Measurements from ENCODE around the gene SLC19A1. TPM values are rescaled to one million over a fixed set of nuclear protein-coding genes. Genes with fewer than 3 reads are reported as not detected.

Gene SLC19A1
- total RNA-seq, 4 donors from 2014 or later, result 3.6 to 7.3 (median 5.0) TPM

DNA sequence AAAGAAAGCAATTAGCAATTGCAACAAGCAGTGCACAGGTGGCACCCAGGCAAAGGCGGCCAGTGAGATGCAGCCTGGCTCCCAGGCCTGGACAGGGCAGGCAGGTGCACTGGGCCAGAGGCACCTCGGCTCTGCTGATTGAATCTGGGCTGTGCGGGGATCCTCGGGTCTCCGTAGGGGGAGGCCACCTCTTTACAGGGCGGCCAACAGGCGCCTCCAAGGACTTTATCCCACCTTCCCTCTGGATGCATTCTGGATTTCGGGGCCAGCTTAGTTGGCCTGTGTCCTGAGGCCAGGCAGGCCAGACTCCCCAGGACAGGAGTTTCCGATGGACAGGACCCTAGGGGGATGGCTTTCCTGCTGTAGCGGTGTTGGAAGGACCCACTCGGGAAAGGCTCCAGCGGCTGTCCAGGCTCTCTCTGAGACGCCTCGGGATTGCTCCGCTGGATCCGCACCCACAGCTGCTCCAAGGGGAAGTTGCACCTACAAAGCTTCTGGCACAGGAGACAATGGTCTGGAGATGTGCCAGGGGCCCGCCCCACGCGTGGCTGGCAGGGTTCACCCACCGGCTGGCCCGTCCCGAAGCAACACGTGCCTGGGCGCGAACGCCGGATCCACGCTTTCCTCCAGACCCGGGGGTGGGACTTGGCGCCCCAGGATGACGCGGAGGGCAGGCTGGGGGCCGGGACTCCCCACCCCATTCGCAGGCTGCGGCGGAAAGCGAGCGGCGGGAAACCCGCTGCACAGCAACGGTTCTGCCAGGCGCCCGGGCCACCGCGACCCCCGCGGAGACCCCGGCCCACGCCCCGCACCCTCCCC is 810 bp downstream of the SLC19A1 start:
- peak overlapping the region; percentile 48 for H3K4me3 ChIP-seq (ENCODE audit: low read depth, poor library complexity, severe bottlenecking)
- DNase-seq (ENCODE audit: low spot score in 2 of 2), result peak; percentile 75 to 95
- intact Hi-C loops (cut with DNase I; ENCODE audit: low total_unique reads), result no loop called here
- no peak for TF ChIP-seq POLR2A (IDR thresholded peaks at IDR 0.05)
- TF ChIP-seq, protein P1, sequence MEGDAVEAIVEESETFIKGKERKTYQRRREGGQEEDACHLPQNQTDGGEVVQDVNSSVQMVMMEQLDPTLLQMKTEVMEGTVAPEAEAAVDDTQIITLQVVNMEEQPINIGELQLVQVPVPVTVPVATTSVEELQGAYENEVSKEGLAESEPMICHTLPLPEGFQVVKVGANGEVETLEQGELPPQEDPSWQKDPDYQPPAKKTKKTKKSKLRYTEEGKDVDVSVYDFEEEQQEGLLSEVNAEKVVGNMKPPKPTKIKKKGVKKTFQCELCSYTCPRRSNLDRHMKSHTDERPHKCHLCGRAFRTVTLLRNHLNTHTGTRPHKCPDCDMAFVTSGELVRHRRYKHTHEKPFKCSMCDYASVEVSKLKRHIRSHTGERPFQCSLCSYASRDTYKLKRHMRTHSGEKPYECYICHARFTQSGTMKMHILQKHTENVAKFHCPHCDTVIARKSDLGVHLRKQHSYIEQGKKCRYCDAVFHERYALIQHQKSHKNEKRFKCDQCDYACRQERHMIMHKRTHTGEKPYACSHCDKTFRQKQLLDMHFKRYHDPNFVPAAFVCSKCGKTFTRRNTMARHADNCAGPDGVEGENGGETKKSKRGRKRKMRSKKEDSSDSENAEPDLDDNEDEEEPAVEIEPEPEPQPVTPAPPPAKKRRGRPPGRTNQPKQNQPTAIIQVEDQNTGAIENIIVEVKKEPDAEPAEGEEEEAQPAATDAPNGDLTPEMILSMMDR (IDR thresholded peaks at IDR 0.05), result no peak
- 14 to 21% methylated on average over 28 to 36 of the region's 50 CpGs for WGBS, 2 donors

DNA sequence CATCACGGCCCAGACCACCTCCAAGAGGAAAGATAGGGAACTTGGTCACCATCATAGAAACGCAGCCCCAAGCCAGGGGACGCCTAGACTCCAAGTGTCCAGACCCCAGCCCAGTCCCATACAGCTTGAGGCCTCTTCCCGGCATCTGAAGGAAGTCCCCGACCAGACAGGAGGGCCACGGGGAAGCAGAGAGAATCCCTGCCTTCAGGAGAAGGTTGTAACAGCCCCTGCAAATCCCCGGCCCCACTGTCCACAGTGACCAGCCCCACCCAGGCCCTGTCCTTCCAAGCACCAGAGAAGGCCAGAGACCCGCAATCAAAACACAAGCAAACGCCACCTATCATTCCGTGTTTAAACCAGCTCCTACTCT is 1.7 kb downstream of the SLC19A1 start:
- TF ChIP-seq POLR2A (IDR thresholded peaks at IDR 0.05), result no peak
- TF ChIP-seq, protein P1 (IDR thresholded peaks at IDR 0.05), result no peak
- intact Hi-C loops (cut with DNase I; ENCODE audit: low total_unique reads), result no loop called here
- no peak for DNase-seq (ENCODE audit: low spot score in 2 of 2)
- WGBS, 2 donors, result 89 to 91% methylated on average over 10 of the region's 10 CpGs
- H3K4me3 ChIP-seq (ENCODE audit: low read depth, poor library complexity, severe bottlenecking), result no peak overlapping the region

DNA sequence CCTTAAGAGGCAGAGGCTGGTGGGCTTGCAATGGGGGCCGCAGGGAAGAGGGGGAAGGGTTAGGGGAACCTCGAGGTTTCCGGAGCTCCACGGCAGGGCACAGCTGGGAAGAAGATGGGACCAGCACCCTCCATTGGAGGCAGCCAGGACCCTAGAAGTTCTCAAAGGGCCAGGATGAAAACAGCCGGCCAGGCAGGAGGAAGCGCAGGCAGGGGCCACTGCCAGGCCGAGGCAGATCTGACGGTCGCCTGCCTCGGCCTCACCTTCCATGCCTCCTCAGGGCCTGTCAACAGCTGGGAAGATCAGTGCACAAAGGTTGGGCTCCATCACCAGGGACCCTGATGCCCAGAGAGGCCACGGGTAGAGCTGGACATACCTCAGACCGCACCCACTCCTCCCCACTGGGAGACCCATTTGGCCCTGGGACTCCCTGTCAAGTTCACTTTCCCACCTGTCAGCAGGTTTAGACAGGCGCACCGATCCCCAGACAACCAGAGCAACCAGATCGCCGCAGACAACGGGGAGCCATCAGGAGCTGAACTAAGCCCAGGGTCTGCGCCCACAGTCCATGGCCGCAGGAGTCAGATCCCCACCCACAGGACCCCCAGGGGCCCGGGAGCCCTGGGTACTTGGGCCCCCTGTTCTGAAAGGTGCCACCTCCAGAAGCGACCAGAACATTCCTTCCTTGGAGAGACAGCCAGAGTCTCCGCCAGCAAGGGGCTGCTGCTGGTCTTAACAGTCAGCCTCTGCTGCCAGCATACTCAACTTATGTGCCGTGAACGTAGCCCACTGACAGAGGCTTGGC is 2.2 kb downstream of the SLC19A1 start:
- 93 to 95% methylated on average over 23 to 24 of the region's 24 CpGs for WGBS, 2 donors
- H3K4me3 ChIP-seq (ENCODE audit: low read depth, poor library complexity, severe bottlenecking), result no peak overlapping the region
- DNase-seq (ENCODE audit: low spot score in 2 of 2), result peak in 1 of 2 donors; percentile 84
- TF ChIP-seq, protein P1 (IDR thresholded peaks at IDR 0.05), result no peak
- TF ChIP-seq POLR2A (IDR thresholded peaks at IDR 0.05), result no peak
- intact Hi-C loops (cut with DNase I; ENCODE audit: low total_unique reads), result no loop called here

DNA sequence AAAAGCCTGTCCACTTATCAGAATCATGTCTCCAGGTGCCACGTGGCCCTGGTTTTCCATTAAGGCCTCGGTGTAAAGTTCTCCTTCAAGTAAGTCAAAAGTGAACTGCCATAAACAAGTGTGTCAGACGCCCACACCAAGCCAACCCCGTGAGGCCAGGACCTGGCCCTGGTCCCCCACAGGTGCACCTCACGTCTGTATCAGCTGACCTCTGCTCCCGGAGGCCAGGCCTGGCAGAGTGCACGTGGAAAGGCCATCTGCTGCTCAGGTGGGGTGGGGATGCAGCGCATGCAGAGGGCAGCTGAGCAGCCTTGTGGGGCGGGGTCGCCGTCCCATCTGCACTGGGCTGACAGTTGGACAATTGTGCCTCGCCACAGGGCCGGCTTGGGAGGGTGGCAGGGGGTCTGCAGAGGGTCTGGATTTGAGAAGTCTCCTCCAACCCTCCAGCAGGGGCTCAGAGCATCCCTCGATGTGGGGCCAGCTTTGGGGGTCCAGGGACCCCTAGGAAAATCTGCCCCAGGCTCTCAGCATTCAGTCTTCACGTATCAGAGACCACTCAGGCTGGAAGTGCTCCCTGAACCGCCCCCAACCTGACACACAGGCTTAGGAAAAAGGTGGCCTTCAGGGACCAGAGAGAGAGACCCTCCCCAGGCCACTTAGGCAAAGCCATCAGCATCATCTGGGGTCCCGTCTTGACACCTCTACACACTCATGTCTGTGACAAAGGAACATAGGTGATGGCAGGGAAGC is 3.0 kb downstream of the SLC19A1 start:
- no peak overlapping the region for H3K4me3 ChIP-seq (ENCODE audit: low read depth, poor library complexity, severe bottlenecking)
- 82 to 87% methylated on average over 9 to 10 of the region's 17 CpGs for WGBS, 2 donors
- DNase-seq (ENCODE audit: low spot score in 2 of 2), result peak in 1 of 2 donors; percentile 83
- intact Hi-C loops (cut with DNase I; ENCODE audit: low total_unique reads), result no loop called here
- TF ChIP-seq, protein P1 (IDR thresholded peaks at IDR 0.05), result no peak
- TF ChIP-seq POLR2A (IDR thresholded peaks at IDR 0.05), result no peak

DNA sequence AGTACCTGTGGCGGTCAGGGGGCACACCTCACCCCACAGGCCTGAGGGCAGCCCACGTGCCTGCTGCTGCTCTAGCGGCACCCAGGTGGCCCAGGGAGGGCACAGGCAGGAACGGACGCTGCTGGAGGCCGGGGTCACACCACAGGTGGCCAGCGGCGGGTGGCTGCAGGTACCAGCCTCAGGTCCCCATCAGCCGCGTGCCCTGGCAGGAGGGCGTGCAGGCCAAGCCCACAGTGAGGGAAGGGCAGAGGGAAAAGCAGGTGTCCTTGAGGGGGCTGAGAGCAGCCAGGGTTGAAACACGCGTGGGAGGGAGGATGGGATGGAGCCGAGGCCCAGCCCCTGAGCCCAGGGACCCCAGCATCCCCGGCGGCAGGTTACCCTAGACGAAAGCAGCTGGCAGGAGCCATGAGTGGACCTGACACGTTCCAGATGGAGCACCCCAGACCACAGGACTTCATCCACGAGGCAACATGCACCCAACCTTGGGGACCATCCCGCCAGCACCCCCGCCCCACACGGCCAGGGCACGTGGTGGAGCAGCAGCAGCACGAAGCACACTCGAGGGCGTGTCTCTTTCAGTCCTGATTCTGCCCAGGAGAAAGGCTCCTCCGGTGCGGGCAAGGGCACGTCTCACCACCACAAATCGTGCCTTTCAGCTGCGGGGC is 3.7 kb downstream of the SLC19A1 start:
- intact Hi-C loops (cut with DNase I; ENCODE audit: low total_unique reads), result no loop called here
- no peak for TF ChIP-seq POLR2A (IDR thresholded peaks at IDR 0.05)
- TF ChIP-seq, protein P1 (IDR thresholded peaks at IDR 0.05), result no peak
- 89 to 94% methylated on average over 24 to 31 of the region's 31 CpGs for WGBS, 2 donors
- no peak overlapping the region for H3K4me3 ChIP-seq (ENCODE audit: low read depth, poor library complexity, severe bottlenecking)
- peak in 1 of 2 donors; percentile 82 for DNase-seq (ENCODE audit: low spot score in 2 of 2)
